Liver (tissue), 3 donors: ENCODE results near the gene RYR1.
"Not testable (repeated sequence)": the region's sequence is repeated elsewhere in the genome, so short reads cannot be mapped to it uniquely, and the experiment has no call there.

Experiments
- RAD21 ChIP-seq, 2 donors: IDR thresholded peaks; 2 replicates each; pipeline ENCODE4 v1.6.1; 2016; ENCODE audit warnings: antibody characterized with exemption in 2 of 2, mild to moderate bottlenecking in 2 of 2
- TAF1 ChIP-seq: conservative IDR thresholded peaks from 2 replicates; pipeline ENCODE4 v1.6.1; 2016; ENCODE audit warnings: antibody characterized with exemption, mild to moderate bottlenecking
- TF ChIP-seq, protein P1 (sequence below): fragments of 150-350 bp; IDR thresholded peaks from 2 replicates; pipeline ENCODE4 v1.5.1; 2017; ENCODE audit warnings: improper control_type of control experiment, low read depth, low read length; ENCODE audit not compliant: missing input control
- TF ChIP-seq, protein P2 (sequence below): IDR thresholded peaks from 2 replicates; pipeline ENCODE4 v1.6.1; 2016; ENCODE audit warnings: antibody characterized with exemption
- donor health status: healthy.
- donor health status: healthy.

DNA sequence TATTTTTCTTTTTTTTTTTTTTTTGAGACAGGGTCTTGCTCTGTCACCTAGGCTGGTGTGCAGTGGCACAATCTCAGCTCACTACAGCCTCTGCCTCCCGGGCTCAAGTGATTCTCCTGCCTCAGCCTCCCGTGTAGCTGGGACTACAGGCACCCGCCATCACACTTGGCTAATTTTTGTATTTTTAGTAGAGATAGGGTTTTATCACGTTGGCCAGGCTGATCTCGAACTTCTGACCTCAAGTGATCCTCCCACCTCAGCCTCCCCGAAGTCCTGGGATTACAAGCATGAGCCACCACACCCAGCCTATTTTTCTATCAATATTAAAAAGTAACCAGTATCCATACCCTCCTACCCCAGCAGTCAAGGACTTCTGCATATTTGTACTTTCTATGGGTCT lies 23.1 kb upstream of the RYR1 start:
- TF ChIP-seq, protein P1, sequence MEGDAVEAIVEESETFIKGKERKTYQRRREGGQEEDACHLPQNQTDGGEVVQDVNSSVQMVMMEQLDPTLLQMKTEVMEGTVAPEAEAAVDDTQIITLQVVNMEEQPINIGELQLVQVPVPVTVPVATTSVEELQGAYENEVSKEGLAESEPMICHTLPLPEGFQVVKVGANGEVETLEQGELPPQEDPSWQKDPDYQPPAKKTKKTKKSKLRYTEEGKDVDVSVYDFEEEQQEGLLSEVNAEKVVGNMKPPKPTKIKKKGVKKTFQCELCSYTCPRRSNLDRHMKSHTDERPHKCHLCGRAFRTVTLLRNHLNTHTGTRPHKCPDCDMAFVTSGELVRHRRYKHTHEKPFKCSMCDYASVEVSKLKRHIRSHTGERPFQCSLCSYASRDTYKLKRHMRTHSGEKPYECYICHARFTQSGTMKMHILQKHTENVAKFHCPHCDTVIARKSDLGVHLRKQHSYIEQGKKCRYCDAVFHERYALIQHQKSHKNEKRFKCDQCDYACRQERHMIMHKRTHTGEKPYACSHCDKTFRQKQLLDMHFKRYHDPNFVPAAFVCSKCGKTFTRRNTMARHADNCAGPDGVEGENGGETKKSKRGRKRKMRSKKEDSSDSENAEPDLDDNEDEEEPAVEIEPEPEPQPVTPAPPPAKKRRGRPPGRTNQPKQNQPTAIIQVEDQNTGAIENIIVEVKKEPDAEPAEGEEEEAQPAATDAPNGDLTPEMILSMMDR: not testable (repeated sequence)
- TF ChIP-seq, protein P2, sequence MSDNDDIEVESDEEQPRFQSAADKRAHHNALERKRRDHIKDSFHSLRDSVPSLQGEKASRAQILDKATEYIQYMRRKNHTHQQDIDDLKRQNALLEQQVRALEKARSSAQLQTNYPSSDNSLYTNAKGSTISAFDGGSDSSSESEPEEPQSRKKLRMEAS: not testable (repeated sequence)
- TF ChIP-seq TAF1; RAD21 (IDR thresholded peaks at IDR 0.05): not testable (repeated sequence)
